ENCODE measurements around the gene NEK8.

Gene NEK8

GRCh38 chr17:28728364-28729200 is at the start of gene NEK8:
Gene NEK8, plus strand, starts transcription at chr17:28728788. Its CDS starts 26 bp downstream, at chr17:28728814.
- DNase-seq = peak; percentile 97

DNA sequence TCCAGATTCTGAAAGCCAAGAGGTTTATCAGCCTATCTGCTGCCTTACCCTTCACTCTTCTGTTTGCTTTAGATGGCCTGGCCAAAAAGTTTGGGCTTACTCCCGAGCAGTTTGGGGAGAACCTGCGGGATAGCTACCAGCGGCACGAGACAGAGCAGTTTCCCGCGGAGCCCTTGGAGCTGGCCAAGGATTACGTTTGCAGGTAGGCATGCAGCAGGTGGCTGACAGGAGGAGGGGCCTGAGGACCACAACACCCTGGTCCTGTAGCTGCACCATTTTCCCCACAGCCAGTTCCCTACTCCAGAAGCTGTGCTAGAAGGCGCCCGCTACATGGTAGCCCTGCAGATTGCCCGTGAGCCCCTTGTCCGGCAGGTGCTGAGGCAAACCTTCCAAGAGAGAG is 45.9 kb upstream of the NEK8 start:
- no peak for DNase-seq

GRCh38 chr17:28684963-28685362 is 43.6 kb upstream of the NEK8 start:
- no peak for DNase-seq

GRCh38 chr17:28685366-28685765 is 43.2 kb upstream of the NEK8 start:
- no peak for DNase-seq

DNA sequence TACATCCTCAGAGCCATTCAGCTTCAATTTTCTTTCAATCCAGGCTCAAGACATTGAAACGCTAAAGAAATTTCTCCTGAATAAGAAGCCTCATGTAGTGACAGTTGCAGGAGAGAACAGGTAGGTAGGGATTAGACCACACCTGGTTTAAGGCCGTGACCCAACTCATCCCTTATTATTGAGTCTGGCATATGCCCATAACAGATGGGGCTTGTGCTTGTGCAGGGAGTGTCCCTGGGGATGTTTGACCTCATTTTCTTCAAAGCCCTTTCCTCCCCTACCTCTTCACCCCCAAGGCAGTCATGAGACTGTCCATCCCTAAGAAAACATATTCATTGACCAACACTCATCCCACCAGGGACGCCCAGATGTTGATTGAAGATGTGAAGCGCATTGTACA is 42.3 kb upstream of the NEK8 start:
- DNase-seq = no peak

- DNase-seq = no peak
Measured at GRCh38 chr17:28688481-28688880, 40.1 kb upstream of the NEK8 start.

DNA sequence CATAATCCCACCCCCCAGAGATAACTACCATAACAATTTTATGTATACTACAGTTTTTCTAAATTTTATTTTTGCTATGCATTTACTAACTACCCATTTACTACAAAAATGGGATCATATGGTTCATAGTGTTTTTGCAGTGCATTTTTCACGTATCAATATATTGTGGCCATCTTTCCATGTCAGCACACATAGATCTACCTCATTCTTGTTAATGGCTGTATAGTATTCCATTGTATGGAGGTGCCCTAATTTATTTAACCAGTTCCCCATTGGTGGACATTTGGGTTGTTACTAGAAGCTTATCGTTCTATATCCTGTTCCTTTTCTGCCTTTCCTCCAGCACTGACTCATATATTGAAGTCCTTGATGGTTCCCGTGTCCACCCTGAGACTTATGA is 39.6 kb upstream of the NEK8 start:
- no peak for DNase-seq

GRCh38 chr17:28693869-28694268 is 34.7 kb upstream of the NEK8 start:
- no peak for DNase-seq

DNA sequence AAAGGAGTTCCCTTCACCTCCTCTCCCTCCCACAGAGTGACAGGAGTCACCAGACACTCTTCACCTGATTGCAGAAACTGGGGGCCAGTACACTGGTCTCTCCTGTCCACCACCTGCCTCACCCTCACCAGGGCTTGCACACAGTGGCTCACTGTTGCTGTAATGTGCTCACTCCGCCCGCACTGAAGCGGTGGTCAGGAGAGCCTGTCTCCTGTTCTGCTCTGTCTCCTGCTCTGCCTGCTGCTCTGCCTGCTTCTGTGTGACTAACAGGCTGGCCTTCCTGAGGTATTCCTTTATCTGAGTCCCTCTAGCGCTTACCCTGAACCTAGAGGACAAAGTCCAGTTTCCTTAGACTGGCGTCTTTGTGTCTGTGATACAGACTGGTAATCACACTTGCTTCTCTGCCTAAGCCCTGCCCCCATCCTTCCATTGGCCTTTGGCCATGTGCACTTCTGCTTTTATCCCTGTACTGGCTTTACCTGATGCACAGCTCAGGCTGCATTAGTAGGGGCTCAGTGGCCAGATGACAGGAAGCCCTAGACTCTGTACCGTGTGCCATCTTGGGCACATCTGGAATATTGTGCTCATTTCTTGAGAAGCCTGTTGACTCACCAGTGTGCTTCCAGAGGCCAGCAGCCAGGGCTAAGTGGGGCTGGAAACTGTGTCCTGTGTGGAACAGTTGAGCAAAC is 30.2 kb upstream of the NEK8 start:
- no peak for DNase-seq

- no peak for DNase-seq
Measured at GRCh38 chr17:28700278-28700677, 28.3 kb upstream of the NEK8 start.

DNA sequence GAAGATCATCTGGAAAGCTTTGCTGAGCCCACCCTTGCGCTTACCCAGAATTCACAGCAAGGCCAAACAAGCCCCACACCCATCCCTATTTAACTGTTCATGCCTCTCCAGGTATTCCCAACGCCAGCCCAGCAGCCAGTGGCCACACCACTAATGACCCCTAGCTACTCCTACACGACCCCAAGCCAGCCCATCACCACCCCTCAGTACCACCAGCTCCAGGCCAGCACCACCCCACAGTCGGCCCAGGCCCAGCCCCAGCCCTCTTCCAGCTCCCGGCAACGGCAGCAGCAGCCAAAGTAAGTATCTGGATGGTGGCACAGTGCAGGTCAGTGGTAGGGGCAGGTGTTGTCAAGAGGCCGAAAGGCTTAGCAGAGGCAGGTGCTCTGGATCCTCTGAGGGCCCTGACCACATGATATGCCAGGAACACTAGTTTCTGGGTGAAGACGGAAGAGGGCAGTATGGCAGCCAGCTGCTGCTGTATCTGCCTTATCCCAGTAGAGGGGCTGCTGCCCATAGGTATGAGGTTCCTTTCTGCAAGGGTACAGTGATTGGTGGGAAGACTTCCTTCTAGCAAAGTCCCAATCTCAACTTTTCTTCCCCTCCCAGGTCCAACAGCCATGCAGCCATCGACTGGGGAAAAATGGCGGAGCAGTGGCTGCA is 27.6 kb upstream of the NEK8 start:
- no peak for DNase-seq

GRCh38 chr17:28702026-28702751 is 26.4 kb upstream of the NEK8 start:
- DNase-seq = no peak

GRCh38 chr17:28702752-28703150 is 25.8 kb upstream of the NEK8 start:
- DNase-seq = no peak

DNA sequence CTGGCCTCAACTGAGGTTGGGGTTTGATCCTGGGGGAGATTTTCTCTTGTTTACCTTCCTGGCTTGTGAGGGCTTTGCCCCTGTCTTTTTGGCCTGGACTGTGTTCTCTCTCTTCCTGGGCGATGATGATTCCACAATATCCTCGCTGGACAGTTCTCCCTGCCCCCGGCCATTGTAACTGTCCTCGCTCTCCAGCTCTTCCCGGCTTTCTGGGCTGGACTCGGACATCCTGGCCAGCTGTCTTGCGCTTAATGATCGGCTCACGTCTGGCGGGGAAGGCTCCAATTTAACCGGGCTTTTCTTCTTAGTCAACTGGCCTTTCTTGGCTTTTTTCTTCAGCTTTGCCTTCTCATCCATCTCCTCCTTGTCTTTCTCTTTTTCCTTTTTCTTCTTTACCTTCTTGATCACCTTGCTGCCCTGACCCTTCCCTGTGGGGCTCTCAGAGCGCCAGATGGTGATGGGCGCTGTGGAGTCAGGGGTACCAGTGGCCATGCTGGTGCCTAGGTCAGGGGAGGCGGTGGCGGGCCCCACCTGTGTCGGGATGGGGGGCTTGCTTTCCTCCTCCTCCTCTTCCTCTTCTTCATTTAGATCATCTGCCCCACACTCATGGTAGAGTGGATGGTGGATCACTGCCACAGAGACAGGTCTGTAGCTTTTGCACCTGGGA is 24.9 kb upstream of the NEK8 start:
- no peak for DNase-seq

DNA sequence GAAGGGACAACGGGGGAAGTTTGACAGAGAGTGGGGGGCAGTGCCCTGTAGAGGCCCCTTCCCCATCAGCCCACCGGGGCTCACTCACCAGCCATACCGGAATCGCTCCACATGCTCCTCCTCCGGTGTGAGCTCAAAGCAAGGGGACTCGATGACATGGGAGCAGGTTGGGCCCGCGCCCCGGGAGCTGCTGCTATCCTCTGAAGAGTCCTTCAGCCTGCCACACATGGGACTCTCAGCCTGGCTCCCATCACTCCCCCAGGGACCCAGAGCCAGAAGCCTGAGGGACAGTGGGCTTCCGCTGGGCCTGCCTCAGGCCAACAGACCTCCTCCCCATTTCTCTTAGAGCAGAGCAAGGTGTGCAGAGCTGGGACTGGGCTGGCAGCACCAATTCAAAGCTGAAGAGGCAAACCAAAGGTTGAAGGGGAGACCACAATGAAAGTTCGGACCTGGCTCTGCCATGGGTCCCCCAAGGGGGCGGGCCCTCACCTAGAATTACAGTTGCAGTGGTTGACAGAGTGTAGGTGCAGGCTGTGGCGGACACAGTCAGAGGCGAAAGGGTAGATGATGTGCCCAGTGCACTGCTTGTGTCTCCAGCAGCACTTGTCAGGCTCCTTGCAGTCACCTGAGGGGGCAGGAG is 24.2 kb upstream of the NEK8 start:
- DNase-seq = no peak

DNA sequence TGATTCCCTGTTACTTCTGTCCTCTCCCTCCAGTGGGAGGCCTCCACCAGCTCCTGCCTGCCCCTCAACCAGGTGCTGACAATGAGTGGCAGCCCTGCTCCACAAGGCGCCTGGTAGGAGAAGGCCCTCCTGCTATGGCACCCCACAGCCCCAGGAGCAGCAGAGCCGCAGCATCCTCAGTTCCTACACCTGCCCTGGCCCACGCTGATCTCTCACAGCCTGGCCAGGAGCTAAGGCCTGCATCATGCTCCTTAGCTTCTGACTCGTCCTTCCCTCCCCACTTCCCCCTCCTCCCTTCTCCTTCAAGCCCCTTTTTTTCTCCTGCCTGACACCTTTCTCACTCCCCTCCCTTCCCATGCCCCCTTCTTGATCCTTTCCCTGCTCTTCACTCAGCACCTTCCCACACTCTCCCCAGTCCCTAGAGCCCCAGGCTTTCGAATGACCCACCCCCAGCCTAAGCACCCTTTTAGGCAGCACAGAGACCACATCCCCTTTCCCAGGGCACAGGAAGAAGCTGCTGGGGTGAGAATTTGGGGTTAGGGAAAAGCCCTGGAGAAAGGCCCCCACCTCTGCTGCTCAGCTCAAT is 23.4 kb upstream of the NEK8 start:
- DNase-seq = no peak

DNA sequence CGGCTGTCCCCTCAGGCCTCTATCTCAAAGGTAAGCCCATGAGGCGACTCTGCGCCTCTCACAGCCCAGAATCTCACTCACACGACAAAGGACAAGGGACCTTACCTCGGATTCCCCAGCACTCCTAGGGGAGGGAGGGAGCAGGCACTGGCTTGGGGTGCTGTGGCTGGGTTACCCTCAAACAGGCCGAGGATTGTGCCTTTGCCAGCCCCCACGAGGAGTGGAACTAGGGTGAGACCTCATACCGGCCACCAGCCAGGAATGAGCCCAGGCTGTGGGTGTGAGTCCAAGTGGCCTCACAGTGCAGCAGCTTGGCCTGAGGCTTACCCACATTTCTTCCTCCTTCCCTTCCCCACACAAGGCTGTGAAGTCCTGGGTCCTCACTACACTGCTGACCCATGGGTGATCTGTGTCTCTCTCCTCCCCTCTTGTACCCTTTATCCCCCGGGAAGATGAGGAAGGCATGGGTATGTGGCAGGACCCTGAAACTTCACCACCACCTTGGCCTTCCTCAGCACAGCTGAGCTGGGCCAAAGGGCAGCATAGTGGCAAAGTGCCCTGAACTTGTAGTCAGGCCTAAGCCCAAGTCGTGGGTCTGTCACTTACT is 22.8 kb upstream of the NEK8 start:
- DNase-seq = no peak

DNA sequence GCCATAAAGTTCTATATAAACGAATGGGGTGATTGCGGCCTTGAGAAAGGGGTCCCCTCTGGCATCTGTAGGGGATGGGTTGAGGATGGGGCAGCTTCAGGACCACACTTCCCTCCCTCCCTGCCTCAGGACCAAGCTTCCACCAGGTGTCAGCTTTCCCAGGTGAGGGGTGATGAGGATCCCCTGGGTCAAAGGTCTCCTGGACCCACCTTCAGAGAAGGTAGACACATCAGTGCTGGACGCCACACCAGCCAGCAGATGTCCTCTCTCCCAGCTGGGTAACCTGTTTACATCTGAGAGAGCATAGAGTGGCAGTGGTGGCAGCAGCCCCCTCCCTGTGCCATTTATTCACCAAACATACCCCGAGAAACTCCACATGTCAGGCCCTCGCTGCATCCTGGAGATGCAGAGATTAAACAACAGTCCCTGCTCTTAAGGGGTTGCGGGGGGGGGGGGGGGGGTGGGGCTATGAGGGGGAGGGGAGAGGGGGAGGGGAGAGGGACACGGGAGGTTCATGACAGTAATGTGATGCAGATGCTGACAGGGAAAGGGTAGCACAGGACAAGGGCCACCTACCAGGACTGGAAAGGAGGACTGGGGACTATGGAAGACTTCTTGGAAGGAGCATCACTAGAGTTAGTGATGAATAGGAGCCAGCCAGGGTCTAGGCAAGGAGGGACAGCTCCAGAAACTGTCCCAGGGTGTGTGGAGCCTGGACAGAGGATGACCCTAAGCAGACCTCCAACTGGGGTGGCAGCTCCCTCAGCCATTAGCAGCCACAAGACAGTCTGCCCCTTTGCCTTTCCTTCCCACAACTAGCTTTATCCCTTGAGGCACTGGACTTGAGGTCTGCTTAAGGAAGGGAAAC is 21.9 kb upstream of the NEK8 start:
- no peak for DNase-seq

- DNase-seq = no peak
Measured at GRCh38 chr17:28707339-28707720, 21.3 kb upstream of the NEK8 start.
